Ovary (tissue), 9 donors: ENCODE measurements around the gene NTNG2. TPM values are rescaled to one million over a fixed set of nuclear protein-coding genes. Genes with fewer than 3 reads are reported as not detected.

Experiments
- DNase-seq, 5 donors: peaks; one replicate each; pipeline ENCODE4 v3.0.0-alpha.2; 2019 to 2020
- H3K27ac ChIP-seq, 2 donors: fragments of 200-600 bp; one replicate each; pipeline versions ENCODE4 v1.5.1 to v1.8.0; 2019 to 2022
- H3K27me3 ChIP-seq: fragments of 200-600 bp; one replicate; pipeline ENCODE4 v1.8.0; 2022
- H3K36me3 ChIP-seq: fragments of 200-600 bp; sonication (generic); one replicate; pipeline ENCODE4 v1.5.1; 2019
- H3K4me1 ChIP-seq: one replicate; pipeline ENCODE4 v1.8.1; 2013; ENCODE audit warnings: mild to moderate bottlenecking, moderate library complexity; ENCODE audit not compliant: insufficient read depth
- H3K4me3 ChIP-seq: fragments of 200-600 bp; sonication (generic); one replicate; pipeline ENCODE4 v1.5.1; 2017
- H3K9me3 ChIP-seq, 2 donors: fragments of 200-600 bp in 1 of 2; sonication (generic) in 1 of 2; one replicate each; pipeline versions ENCODE4 v1.5.1 to v1.8.1; 2013 to 2019; ENCODE audit warnings: mild to moderate bottlenecking in 1 of 2, moderate library complexity in 1 of 2
- EP300 ChIP-seq: sonication (generic); formaldehyde crosslinking; IDR thresholded peaks from one replicate; pipeline ENCODE4 v1.6.1; 2017; ENCODE audit warnings: antibody characterized with exemption
- POLR2A ChIP-seq: fragments of 450-650 bp; IDR thresholded peaks from one replicate; pipeline ENCODE4 v1.6.1; 2017; ENCODE audit warnings: antibody characterized with exemption, mild to moderate bottlenecking, moderate library complexity
- WGBS, 3 donors: extraction: QIAGEN DNeasy Blood & Tissue Kit in 1 of 3; methylation state at CpG; one replicate each; pipeline versions ENCODE4 v1.1.5 to v1.1.7; 2013 to 2017; 5-methylcytosine and 5-hydroxymethylcytosine counted together
- intact Hi-C, 4 donors: fragments of 100-400 bp; cut with DNase I; formaldehyde crosslinking; loops; one replicate each; pipeline versions ENCODE4 v1.11.0 to v1.15.1; 2022 to 2023
- polyA plus RNA-seq, 2 donors: library from polyadenylated mRNA; stranded (reverse); fragments of 200-250 nt in 1 of 2; fragments of 350-450 nt in 1 of 2; fragmentation: Illumina TruSeq in 1 of 2; extraction: RNeasy Lipid Tissue Mini Kit (QIAGEN cat#74804) in 1 of 2; gene quantifications; one replicate each; pipeline ENCODE4 v1.2.3, GENCODE V29; 2013 to 2014
- total RNA-seq, 7 donors: library from RNA; depleted of rRNA in 2 of 7; stranded (reverse); fragments of >200 nt in 2 of 7; fragmentation: NEBNext Ultra II Directional in 3 of 7; extraction: Animal tissue kit (Norgen Biotek cat#: 25700) in 3 of 7; gene quantifications; one replicate each; pipeline versions ENCODE4 v1.1.0 to v1.2.4, GENCODE V29; 2016 to 2023
- TF ChIP-seq, protein P1 (sequence below), 3 donors: fragments of 450-650 bp in 2 of 3; fragments of 200-600 bp in 1 of 3; IDR thresholded peaks; one replicate each; pipeline versions ENCODE4 v1.5.1 to v1.8.0; 2016 to 2022; ENCODE audit warnings: antibody characterized with exemption in 3 of 3, mild to moderate bottlenecking in 1 of 3
- donor health status: DM: no; HTN: no; CAD: no; lungs with moderate emphysema.
- donor health status: DM: no; HTN: no; CAD: no.
- donor health status: Bipolar disorder and iron deficiency.
- donor health status: DM: yes; HTN: yes; CAD: no.
- donor health status: DM: no; HTN: no; CAD: no.
- donor health status: DM: yes; HTN: yes; CAD: no.

NTNG2 gene
- total and polyA plus RNA-seq, 9 donors, result 0.12 to 2.6 (median 0.81) TPM

DNA sequence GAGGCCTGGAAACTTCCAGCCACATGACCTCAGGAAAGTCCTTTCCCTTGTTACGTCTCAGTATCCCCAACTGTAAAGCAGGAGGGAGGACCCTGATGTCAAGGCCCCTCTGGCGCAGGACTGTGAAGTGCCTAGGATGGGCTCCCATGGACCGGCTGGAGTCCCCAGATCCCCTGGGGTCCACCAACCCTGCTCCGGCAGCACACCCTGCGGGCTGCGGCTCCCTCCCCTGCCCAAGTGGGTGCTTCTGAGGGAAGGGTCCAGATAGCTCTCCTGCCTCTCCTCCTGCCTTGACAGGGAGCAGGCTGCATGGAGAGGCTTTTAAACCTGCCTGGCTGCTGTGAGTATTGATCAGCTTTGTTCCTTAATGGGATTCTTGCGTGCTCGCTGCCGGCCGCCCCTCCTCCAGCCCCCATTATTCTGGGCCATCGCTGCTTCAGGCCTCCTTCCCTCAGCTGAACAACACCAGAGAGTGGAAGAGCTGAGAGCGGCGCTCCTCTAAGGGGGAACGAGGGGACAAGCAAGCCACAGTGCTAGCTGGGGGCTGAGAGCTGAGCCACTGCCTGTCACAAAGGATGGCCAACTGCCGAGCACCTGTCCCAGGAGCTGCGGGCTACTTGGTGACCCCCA is 25.6 kb upstream of the NTNG2 start:
- no peak overlapping the region for H3K27ac ChIP-seq
- DNase-seq, result no peak
- TF ChIP-seq, protein P1, sequence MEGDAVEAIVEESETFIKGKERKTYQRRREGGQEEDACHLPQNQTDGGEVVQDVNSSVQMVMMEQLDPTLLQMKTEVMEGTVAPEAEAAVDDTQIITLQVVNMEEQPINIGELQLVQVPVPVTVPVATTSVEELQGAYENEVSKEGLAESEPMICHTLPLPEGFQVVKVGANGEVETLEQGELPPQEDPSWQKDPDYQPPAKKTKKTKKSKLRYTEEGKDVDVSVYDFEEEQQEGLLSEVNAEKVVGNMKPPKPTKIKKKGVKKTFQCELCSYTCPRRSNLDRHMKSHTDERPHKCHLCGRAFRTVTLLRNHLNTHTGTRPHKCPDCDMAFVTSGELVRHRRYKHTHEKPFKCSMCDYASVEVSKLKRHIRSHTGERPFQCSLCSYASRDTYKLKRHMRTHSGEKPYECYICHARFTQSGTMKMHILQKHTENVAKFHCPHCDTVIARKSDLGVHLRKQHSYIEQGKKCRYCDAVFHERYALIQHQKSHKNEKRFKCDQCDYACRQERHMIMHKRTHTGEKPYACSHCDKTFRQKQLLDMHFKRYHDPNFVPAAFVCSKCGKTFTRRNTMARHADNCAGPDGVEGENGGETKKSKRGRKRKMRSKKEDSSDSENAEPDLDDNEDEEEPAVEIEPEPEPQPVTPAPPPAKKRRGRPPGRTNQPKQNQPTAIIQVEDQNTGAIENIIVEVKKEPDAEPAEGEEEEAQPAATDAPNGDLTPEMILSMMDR (IDR thresholded peaks at IDR 0.05), result no peak
- no peak for TF ChIP-seq EP300
- no peak for TF ChIP-seq POLR2A
- 55 to 56% (median 56%) methylated on average over 16 of the region's 16 CpGs for WGBS, 3 donors
- H3K9me3 ChIP-seq, result no peaks in the 10 kb centered on the region
- intact Hi-C loops, result no loop called here
- no peaks in the 10 kb centered on the region for H3K36me3 ChIP-seq
- H3K27me3 ChIP-seq, result no peaks in the 10 kb centered on the region
- H3K4me3 ChIP-seq, result no peak overlapping the region
- H3K4me1 ChIP-seq, result no peaks in the 10 kb centered on the region

DNA sequence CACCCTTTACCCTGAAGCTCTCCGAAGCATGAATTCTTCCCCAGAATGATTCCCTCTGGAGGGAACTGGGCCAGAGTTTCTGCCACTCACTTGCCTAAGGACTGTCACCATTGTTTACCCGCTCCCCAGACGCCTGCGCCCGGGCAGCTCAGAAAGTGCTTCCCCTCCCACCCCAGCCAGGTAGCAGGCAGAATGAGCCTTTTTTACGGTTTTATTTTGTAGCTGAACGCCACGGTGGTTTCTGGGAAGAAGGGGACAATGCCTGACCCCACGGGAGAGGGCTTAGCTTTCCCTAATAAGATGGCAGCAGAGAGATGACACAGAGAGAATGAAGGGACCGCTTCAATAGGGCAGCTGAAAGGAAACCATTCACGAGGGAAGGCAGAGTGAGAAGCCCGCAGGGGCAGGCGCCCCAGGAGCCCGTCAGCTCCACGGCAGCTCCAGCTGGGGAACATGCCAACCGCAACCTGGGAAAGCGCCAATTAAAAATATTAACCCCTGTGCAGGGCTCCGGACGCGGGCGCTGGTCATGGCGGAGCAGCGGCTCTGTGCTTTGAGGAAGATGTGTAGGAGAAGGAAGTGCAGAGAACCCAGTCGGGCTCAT is 20.4 kb upstream of the NTNG2 start:
- no peak for DNase-seq
- intact Hi-C loops, result no loop called here
- Histone ChIP-seq H3K27me3 (no peaks in the 10 kb centered on the region), H3K4me3 (no peak overlapping the region), H3K36me3 (no peaks in the 10 kb centered on the region), H3K27ac (no peak overlapping the region), H3K9me3 (no peaks in the 10 kb centered on the region), H3K4me1 (no peaks in the 10 kb centered on the region)
- WGBS, 3 donors, result 3% methylated on average over 24 of the region's 24 CpGs
- TF ChIP-seq, protein P1 (IDR thresholded peaks at IDR 0.05), result no peak
- no peak for TF ChIP-seq EP300
- TF ChIP-seq POLR2A, result no peak

DNA sequence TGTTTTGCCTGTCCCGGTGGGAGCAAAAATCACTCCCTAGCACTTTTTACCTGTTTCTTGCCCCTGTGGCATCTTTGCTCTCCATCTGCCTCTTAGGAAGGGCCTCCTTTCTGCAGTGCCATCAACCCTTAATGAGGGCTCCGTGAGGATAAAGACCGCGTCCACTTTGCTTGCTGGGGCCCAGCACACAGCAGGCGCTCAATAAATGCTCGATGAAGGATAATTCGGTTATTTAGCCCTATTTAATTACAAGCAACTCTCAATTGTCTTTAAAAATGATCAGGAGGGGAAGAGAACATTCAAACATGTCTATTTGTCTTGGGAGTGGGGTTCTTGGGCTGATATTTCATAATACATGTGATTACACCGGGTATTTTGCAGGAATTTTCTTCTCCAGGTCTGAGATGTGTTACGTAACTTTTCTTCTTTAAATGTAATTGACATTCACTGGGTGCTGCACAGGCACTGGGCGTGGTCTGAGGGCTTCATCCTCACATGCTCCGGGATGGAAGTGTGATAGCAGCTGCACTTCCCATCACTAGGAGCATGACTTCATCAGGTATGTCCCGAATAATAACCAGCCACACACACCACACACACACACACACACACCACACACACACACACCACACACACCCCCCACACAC is 19.8 kb upstream of the NTNG2 start:
- Histone ChIP-seq H3K4me1 (no peaks in the 10 kb centered on the region), H3K27ac (no peak overlapping the region), H3K36me3 (no peaks in the 10 kb centered on the region), H3K4me3 (no peak overlapping the region), H3K27me3 (no peaks in the 10 kb centered on the region), H3K9me3 (no peaks in the 10 kb centered on the region)
- DNase-seq, result no peak
- WGBS, 3 donors, result 43 to 46% (median 44%) methylated on average over 12 of the region's 12 CpGs
- intact Hi-C loops, result no loop called here
- TF ChIP-seq, protein P1 (IDR thresholded peaks at IDR 0.05), result no peak
- TF ChIP-seq POLR2A, result no peak
- no peak for TF ChIP-seq EP300

DNA sequence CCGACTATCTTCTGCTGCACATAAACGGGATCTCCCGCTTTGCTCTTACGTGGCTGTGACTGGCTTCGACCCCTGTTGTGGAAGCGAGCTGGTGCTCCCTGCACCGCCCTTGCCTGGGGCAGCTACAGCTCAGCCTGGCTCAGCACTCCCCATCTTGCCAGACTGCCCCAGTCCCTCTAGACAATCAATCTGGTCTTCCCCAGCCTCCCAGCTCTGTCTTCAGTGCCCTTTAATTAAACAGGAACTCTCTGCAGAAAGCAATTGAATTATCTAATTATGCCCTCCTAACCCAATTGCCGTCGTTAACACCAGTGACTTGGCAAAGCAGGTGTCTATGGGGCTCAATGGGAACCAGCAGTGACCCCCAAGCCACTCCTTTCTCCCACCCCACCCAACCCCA is 18.9 kb upstream of the NTNG2 start:
- TF ChIP-seq POLR2A, result no peak
- TF ChIP-seq EP300, result no peak
- TF ChIP-seq, protein P1 (IDR thresholded peaks at IDR 0.05), result no peak
- Histone ChIP-seq H3K27ac (no peak overlapping the region), H3K4me1 (no peaks in the 10 kb centered on the region), H3K27me3 (no peaks in the 10 kb centered on the region), H3K4me3 (no peak overlapping the region), H3K36me3 (no peaks in the 10 kb centered on the region), H3K9me3 (no peaks in the 10 kb centered on the region)
- intact Hi-C loops, result no loop called here
- 27 to 46% (median 40%) methylated on average over 9 of the region's 9 CpGs for WGBS, 3 donors
- no peak for DNase-seq
